Thyroid gland (tissue), 4 donors: Measurements from ENCODE around the gene UNC80.

ENCODE experiments used
- POLR2A ChIP-seq, 2 donors: fragments of 450-650 bp; IDR thresholded peaks; one replicate each; pipeline ENCODE4 v1.6.1; 2017; ENCODE audit warnings: antibody characterized with exemption in 2 of 2, mild to moderate bottlenecking in 2 of 2, moderate library complexity in 1 of 2
- TF ChIP-seq, protein P1 (sequence below), 6 experiments: fragments of 200-600 bp in 3 of 6; fragments of 450-650 bp in 3 of 6; sonication (generic) in 3 of 6; IDR thresholded peaks; one replicate each; pipeline ENCODE4 v1.5.1; 2016 to 2019; ENCODE audit warnings: antibody characterized with exemption in 6 of 6, mild to moderate bottlenecking in 2 of 6, inconsistent platforms in 1 of 6, moderate library complexity in 1 of 6

DNA sequence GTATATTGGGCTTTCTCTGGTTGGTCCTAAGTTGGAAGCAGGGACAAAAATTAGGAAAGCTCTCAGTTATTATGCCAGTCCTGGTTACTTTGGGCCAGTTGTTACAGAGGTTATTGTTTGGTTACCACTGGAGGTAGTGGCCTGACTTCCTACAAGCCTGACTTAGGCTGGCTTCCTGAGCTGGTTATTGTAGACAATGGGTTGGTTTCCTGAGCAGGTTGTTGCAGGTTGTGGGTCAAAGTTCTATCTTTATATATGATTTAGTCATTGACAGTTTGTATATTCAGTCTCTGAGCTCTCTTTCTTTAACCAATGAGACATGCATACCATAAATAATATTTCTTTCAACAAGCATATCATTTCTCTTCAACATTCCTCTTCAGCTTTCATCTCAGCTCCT lies 172.1 kb downstream of the UNC80 start:
- TF ChIP-seq, protein P1, sequence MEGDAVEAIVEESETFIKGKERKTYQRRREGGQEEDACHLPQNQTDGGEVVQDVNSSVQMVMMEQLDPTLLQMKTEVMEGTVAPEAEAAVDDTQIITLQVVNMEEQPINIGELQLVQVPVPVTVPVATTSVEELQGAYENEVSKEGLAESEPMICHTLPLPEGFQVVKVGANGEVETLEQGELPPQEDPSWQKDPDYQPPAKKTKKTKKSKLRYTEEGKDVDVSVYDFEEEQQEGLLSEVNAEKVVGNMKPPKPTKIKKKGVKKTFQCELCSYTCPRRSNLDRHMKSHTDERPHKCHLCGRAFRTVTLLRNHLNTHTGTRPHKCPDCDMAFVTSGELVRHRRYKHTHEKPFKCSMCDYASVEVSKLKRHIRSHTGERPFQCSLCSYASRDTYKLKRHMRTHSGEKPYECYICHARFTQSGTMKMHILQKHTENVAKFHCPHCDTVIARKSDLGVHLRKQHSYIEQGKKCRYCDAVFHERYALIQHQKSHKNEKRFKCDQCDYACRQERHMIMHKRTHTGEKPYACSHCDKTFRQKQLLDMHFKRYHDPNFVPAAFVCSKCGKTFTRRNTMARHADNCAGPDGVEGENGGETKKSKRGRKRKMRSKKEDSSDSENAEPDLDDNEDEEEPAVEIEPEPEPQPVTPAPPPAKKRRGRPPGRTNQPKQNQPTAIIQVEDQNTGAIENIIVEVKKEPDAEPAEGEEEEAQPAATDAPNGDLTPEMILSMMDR (IDR thresholded peaks at IDR 0.05), result no peak
- TF ChIP-seq POLR2A (IDR thresholded peaks at IDR 0.05), result no peak
